ENCODE results near the gene CCN5. TPM values are rescaled to one million over a fixed set of nuclear protein-coding genes. Genes with fewer than 3 reads are reported as not detected.
A peak's percentile ranks its signal among the peaks of the same experiment; 100 is the strongest.

CCN5 gene
- polyA plus RNA-seq, 1 experiment = 2.0 TPM

DNA sequence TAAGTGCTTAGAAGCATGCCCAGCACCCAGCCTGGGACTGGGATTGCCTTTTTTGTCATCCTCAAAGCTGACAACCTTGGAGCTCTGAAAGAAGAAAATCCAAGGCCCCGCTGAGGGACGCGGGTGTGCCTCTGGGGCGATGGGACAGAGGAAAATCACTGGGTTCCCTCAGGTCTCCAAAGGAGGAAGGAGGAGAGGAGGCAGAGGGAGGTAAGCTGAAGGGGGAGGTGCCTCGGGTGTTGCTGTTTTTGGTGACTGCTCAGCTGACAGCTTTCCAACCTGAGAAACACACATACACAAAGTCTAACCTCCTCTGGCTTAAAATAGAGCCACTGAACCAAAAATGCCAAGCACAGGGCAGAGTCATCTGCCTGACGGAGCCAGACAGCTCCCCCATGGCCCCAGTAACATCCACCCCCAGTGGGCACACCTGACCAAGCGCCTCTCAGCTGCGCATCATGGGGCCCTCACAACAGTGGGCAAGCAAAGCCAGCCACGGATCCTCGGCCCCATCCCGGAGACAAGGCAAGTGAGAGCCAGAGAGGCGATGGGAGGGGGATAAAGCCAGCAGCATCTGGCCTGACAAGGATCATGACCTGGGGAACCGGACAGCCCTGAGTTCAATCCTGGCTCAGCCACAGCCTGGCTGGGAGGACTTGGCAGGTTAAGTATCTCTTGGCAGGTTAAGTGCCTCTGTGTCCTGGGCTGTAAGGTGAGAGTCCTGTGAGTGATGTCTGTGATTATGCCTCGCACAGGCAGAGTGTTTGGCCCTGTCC is 27.3 kb downstream of the CCN5 start:
- ChIA-PET CTCF (interaction anchor here (0.7 to 2.1 kb wide), 5 partner anchors 9 to 132 kb away, joined by 3 to 7 read pairs (median 4); no protein-coding TSS in a partner anchor), POLR2A (no interaction called here)
- Histone ChIP-seq H3K4me3 (ENCODE audit: low read depth, low read length) (no peak overlapping the region), H3K36me3 (ENCODE audit: control insufficient read depth, insufficient read depth, low read length) (no peaks in the 10 kb centered on the region), H3K27me3 (ENCODE audit: control insufficient read depth, insufficient read depth, low read length) (peaks cover 12% of the 10 kb centered on the region)
- DNase-seq (ENCODE audit: low read depth) = no peak
- TF ChIP-seq, protein P1, sequence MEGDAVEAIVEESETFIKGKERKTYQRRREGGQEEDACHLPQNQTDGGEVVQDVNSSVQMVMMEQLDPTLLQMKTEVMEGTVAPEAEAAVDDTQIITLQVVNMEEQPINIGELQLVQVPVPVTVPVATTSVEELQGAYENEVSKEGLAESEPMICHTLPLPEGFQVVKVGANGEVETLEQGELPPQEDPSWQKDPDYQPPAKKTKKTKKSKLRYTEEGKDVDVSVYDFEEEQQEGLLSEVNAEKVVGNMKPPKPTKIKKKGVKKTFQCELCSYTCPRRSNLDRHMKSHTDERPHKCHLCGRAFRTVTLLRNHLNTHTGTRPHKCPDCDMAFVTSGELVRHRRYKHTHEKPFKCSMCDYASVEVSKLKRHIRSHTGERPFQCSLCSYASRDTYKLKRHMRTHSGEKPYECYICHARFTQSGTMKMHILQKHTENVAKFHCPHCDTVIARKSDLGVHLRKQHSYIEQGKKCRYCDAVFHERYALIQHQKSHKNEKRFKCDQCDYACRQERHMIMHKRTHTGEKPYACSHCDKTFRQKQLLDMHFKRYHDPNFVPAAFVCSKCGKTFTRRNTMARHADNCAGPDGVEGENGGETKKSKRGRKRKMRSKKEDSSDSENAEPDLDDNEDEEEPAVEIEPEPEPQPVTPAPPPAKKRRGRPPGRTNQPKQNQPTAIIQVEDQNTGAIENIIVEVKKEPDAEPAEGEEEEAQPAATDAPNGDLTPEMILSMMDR (IDR thresholded peaks at IDR 0.05; ENCODE audit: insufficient read depth, low read depth, low read length) = no peak

DNA sequence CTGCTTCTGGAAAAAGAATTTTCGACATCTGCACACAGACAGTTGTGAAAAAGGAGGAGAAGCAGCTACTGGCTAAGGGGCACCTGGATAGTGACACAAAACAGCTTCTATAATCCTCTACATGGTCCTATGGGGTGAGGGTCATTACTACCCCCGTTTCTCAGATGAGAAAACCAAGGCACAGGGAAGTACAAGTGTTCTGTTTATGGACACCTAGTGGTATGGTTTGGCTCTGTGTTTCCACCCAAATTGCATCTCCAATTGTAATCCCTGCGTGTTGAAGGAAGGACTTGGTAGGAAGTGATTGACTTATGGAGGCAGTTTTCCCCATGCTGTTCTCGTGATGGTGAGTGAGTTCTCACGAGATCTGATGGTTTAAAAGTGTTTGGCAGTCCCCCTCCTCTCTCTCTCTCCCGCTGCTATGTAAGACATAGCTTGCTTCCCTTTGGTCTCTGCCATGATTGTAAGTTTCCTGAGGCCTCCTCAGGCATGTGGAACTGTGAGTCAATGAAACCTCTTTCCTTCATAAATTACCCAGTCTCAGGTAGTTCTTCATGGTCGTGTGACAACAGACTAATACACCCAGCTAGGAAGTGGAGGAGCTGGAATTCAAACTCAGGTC is 28.0 kb downstream of the CCN5 start:
- POLR2A ChIA-PET = interaction anchor here (0.5 kb wide), 1 partner anchor 54 kb away, joined by 4 read pairs; no protein-coding TSS in a partner anchor
- CTCF ChIA-PET = interaction anchor here (0.7 to 2.1 kb wide), 6 partner anchors 10 to 131 kb away, joined by 3 to 7 read pairs (median 4); no protein-coding TSS in a partner anchor

DNA sequence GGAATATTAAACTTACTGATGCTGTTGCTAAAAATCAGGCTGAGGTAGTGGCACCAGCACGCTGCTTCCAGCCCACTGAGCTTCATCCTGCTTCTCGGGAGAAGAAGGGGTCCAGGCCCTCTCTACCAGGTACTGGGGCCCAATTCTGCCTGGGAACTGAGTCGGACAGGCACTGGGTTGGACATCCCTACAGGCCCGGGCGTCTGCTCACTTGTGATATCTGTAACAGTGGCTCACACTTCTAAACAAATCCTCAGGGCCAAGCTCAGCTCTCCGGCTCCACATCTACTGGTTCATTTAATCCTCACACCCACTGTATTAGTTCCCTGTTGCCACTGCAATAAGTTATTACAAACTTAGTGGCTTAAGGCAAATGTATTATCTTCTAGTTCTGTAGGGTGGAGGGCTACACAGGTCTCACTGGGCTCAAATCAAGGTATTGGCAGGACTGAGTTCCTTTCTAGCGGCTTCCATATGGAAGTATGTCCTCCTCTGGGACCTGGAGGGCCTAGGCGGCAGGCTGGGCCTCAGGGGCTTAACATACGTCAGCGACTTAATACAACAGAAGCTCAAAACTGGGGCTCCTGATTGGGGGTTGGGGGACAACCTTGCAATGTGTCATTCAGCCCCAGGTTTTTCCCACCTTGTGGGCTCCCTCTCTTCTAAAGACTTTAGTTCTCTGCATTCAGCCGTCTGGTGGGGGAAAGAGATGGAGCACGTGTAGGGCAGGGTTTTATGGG is 28.9 kb downstream of the CCN5 start:
- ChIA-PET CTCF (interaction anchor here (0.9 to 2.1 kb wide), 6 partner anchors 9 to 130 kb away, joined by 3 to 7 read pairs (median 4); no protein-coding TSS in a partner anchor), POLR2A (interaction anchor here (0.5 kb wide), 1 partner anchor 55 kb away, joined by 4 read pairs; no protein-coding TSS in a partner anchor)
- no peaks in the 10 kb centered on the region for H3K36me3 ChIP-seq (ENCODE audit: control insufficient read depth, insufficient read depth, low read length)
- H3K4me3 ChIP-seq (ENCODE audit: low read depth, low read length) = no peak overlapping the region
- TF ChIP-seq, protein P1 (IDR thresholded peaks at IDR 0.05; ENCODE audit: insufficient read depth, low read depth, low read length) = no peak
- peaks cover 13% of the 10 kb centered on the region for H3K27me3 ChIP-seq (ENCODE audit: control insufficient read depth, insufficient read depth, low read length)
- no peak for DNase-seq (ENCODE audit: low read depth)

More for the DNA sequence above, 28.0 kb downstream of the CCN5 start:
- DNase-seq (ENCODE audit: low read depth) = no peak
- Histone ChIP-seq H3K4me3 (ENCODE audit: low read depth, low read length) (no peak overlapping the region), H3K36me3 (ENCODE audit: control insufficient read depth, insufficient read depth, low read length) (no peaks in the 10 kb centered on the region), H3K27me3 (ENCODE audit: control insufficient read depth, insufficient read depth, low read length) (peaks cover 12% of the 10 kb centered on the region)
- TF ChIP-seq, protein P1 (IDR thresholded peaks at IDR 0.05; ENCODE audit: insufficient read depth, low read depth, low read length) = no peak

DNA sequence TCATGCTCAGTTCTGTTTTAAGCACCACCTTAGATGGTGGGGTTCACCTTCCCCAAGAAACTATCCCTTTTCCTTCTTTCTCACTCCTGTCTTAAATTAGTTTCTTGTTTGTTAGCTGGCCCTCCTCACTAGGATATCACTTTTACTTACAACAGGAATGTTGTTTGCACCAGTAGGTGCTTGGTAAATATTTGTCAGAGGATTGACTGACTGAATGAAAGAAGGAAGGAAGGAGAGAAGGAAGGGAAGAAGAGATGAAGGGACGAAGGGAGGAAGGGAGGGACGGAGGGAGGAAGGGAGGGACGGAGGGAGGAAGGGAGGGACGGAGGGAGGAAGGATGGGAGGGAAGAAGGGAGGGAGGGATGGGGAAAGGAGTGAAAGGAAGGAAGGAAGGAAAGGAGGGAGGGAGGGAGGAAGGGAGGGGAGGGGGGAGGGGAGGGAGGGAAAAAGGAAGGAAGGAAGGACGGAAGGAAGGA is 30.0 kb downstream of the CCN5 start:
- Histone ChIP-seq H3K4me3 (ENCODE audit: low read depth, low read length) (peak overlapping the region; percentile 48), H3K36me3 (ENCODE audit: control insufficient read depth, insufficient read depth, low read length) (no peaks in the 10 kb centered on the region), H3K27me3 (ENCODE audit: control insufficient read depth, insufficient read depth, low read length) (peaks cover 13% of the 10 kb centered on the region)
- POLR2A ChIA-PET = interaction anchor here (0.7 kb wide), 1 partner anchor 56 kb away, joined by 4 read pairs; no protein-coding TSS in a partner anchor
- TF ChIP-seq, protein P1 (IDR thresholded peaks at IDR 0.05; ENCODE audit: insufficient read depth, low read depth, low read length) = no peak
- CTCF ChIA-PET = interaction anchor here (0.9 to 3.9 kb wide), 5 partner anchors 7 to 122 kb away, joined by 3 to 21 read pairs (median 3); no protein-coding TSS in a partner anchor
- no peak for DNase-seq (ENCODE audit: low read depth)
